Lung (tissue), 12 donors: ENCODE measurements around the gene CFAP45. TPM values are rescaled to one million over a fixed set of nuclear protein-coding genes. Genes with fewer than 3 reads are reported as not detected.

Experiments
- ATAC-seq: fragments of 200-7000 bp; cut with Tn5 transposase; one replicate; pipeline ENCODE4 v1.9.1; 2020; ENCODE audit warnings: moderate number of reproducible peaks; ENCODE audit not compliant: insufficient read depth, low FRiP score
- DNase-seq, 3 donors: peaks; one replicate each; pipeline ENCODE4 v3.0.0-alpha.2; 2013 to 2017
- H3K27ac ChIP-seq, 2 donors: one replicate each; pipeline ENCODE4 v1.5.1; 2013; ENCODE audit warnings: mild to moderate bottlenecking in 2 of 2, moderate library complexity in 2 of 2, control low read depth in 1 of 2, inconsistent platforms in 1 of 2, low read depth in 1 of 2, low read length in 1 of 2
- H3K27me3 ChIP-seq, 3 donors: one replicate each; pipeline ENCODE4 v1.5.1; 2013; ENCODE audit warnings: low read length in 2 of 3; ENCODE audit not compliant: control insufficient read depth in 3 of 3, insufficient read depth in 3 of 3
- H3K36me3 ChIP-seq, 4 donors: one replicate each; pipeline ENCODE4 v1.5.1; 2013; ENCODE audit warnings: low read length in 4 of 4, mild to moderate bottlenecking in 1 of 4, moderate library complexity in 1 of 4; ENCODE audit not compliant: control insufficient read depth in 4 of 4, insufficient read depth in 4 of 4
- H3K4me1 ChIP-seq, 5 donors: one replicate each; pipeline ENCODE4 v1.5.1; 2013; ENCODE audit warnings: low read length in 5 of 5, mild to moderate bottlenecking in 2 of 5, moderate library complexity in 1 of 5; ENCODE audit not compliant: control insufficient read depth in 5 of 5, insufficient read depth in 5 of 5
- H3K4me3 ChIP-seq: one replicate; pipeline ENCODE4 v1.5.1; 2013; ENCODE audit warnings: mild to moderate bottlenecking, control low read depth, moderate library complexity
- H3K9ac ChIP-seq, 2 donors: one replicate each; pipeline ENCODE4 v1.5.1; 2013; ENCODE audit warnings: low read length in 2 of 2, control low read depth in 1 of 2; ENCODE audit not compliant: insufficient read depth in 1 of 2
- H3K9me3 ChIP-seq, 4 donors: one replicate each; pipeline ENCODE4 v1.5.1; 2013; ENCODE audit warnings: low read length in 3 of 4, mild to moderate bottlenecking in 1 of 4, moderate library complexity in 1 of 4; ENCODE audit not compliant: control insufficient read depth in 4 of 4, insufficient read depth in 3 of 4
- WGBS, 2 donors: extraction: QIAGEN DNeasy Blood & Tissue Kit; methylation state at CpG; one replicate each; pipeline ENCODE4 v1.1.7; 2013; 5-methylcytosine and 5-hydroxymethylcytosine counted together
- polyA plus RNA-seq, 2 donors: library from polyadenylated mRNA; stranded (reverse); fragments of 200-250 nt; gene quantifications; one replicate each; pipeline ENCODE4 v1.2.1, GENCODE V29; 2013
- total RNA-seq, 2 donors: library from RNA; depleted of rRNA in 1 of 2; stranded (reverse); fragments of >200 nt in 1 of 2; gene quantifications; one replicate each; pipeline ENCODE4 v1.2.1, GENCODE V29; 2014 to 2021
- TF ChIP-seq, protein P1 (sequence below): IDR thresholded peaks from 2 replicates; pipeline ENCODE4 v1.5.1; 2012; ENCODE audit warnings: mild to moderate bottlenecking; ENCODE audit errors: control extremely low read depth, extremely low read depth
- donor health status: control.
- donor health status: control.
- donor health status: Bipolar disorder and iron deficiency.
- donor health status: healthy.
- donor health status: DM: yes; HTN: yes; CAD: no.

The CFAP45 gene
- total and polyA plus RNA-seq, 4 donors: 9.4 to 29.5 (median 13.1) TPM

DNA sequence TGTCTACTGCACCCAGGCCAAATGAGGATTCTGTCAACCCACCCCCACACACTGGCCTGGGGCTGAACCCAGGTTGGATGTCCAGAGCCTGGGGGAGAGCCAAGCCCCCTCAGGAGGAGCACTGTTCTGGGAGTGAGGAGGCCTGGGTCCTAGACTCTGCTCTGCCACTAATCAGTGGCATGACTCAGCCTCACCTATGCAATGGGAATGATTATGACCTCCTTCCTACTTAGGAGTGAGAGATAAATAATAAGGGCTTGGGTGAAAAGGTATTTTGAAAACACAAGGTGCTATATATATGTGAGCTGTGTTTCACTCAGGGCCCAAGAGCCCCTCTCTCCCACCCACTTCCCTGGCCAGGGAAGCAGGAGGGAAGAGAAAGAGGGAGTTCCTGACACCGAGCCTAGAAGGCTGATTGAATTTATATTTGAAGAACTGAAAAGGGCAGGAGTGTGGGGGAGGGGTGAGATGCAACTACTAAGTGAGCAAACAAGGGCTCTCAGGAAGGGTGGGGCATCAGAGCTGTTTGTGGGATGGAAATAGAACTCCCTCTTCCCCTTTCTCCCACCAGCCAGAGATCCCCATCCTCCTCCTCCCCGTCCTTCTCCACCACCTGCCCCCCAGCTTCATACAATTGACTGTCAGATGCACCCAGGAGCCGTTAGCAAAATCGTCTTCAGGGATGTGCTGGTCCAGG is 37.2 kb upstream of the CFAP45 start:
- no peak overlapping the region for H3K9ac ChIP-seq
- TF ChIP-seq, protein P1, sequence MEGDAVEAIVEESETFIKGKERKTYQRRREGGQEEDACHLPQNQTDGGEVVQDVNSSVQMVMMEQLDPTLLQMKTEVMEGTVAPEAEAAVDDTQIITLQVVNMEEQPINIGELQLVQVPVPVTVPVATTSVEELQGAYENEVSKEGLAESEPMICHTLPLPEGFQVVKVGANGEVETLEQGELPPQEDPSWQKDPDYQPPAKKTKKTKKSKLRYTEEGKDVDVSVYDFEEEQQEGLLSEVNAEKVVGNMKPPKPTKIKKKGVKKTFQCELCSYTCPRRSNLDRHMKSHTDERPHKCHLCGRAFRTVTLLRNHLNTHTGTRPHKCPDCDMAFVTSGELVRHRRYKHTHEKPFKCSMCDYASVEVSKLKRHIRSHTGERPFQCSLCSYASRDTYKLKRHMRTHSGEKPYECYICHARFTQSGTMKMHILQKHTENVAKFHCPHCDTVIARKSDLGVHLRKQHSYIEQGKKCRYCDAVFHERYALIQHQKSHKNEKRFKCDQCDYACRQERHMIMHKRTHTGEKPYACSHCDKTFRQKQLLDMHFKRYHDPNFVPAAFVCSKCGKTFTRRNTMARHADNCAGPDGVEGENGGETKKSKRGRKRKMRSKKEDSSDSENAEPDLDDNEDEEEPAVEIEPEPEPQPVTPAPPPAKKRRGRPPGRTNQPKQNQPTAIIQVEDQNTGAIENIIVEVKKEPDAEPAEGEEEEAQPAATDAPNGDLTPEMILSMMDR: no peak
- 26 to 28% methylated on average over 4 of the region's 4 CpGs for WGBS, 2 donors
- no peaks in the 10 kb centered on the region for H3K27me3 ChIP-seq
- no peak for ATAC-seq
- H3K27ac ChIP-seq: no peak overlapping the region
- no peak overlapping the region for H3K4me3 ChIP-seq
- no peaks in the 10 kb centered on the region for H3K36me3 ChIP-seq
- H3K9me3 ChIP-seq: no peaks in the 10 kb centered on the region
- peaks cover 0 to 14% (median 5%) of the 10 kb centered on the region in 5 donors for H3K4me1 ChIP-seq
- no peak for DNase-seq

DNA sequence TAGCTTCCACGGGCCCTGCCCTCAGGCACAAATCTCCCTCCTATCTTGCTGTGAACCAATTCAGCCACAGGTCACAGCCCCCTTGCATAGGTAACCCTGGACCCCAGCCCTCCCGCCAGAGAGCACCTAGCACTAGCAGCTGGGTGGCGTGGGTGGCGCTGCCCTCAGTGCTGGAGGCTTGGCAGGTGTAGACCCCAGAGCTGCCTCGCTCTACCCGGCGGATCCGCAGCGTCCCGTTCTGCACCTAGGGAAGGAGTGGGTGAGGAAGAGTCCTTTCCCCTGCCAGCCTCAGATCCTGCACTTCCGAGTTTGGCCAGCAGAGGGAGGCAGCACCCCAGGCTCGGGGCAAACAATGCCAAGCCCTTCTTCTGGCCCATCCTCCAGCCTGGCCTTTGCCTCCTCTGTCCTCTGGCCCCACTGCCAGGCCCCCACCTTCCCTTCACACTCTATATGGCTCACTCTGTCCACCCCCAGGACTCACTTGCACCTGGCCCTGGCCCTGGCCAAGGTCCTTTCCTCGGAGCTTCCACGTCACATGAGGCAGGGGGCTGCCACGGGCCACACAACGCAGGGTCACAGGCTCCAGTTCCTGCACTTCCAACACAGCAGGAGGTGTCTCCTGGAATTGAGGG is 36.4 kb upstream of the CFAP45 start:
- Histone ChIP-seq H3K9me3 (no peaks in the 10 kb centered on the region), H3K9ac (no peak overlapping the region), H3K36me3 (no peaks in the 10 kb centered on the region), H3K27ac (no peak overlapping the region), H3K4me3 (no peak overlapping the region), H3K4me1 (peaks cover 0 to 14% (median 5%) of the 10 kb centered on the region in 5 donors), H3K27me3 (no peaks in the 10 kb centered on the region)
- TF ChIP-seq, protein P1: peak; percentile 97
- DNase-seq (peak; percentile 61 to 76 (median 66)), ATAC-seq (peak; percentile 60)
- 34% methylated on average over 16 of the region's 16 CpGs for WGBS, 2 donors

DNA sequence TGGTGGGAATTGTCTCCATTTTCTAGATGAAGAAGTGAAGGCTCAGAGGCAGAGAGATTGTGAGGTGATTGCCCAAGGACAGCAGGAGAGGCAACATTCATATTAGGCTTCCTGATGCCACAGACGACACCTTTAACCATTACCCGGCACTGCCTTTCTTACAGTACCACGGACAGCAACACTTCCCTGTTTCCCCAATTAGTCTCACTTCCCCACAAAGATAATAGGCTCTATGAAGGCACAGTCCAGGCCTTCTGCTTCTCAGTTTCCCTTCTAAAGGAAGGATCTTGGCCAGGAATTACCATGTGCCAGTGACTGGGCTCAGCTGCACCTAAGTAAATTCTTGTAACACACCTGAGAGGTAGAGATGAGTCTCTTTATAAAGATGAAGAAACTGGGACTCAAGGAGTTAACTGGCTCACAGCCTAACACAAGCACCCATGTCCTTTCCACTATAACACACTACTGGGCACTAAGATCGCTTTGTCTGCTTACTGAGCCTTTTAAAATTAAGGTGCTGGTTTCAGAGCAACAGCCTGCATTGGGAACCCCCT is 35.8 kb upstream of the CFAP45 start:
- Histone ChIP-seq H3K4me3 (no peak overlapping the region), H3K36me3 (no peaks in the 10 kb centered on the region), H3K9ac (no peak overlapping the region), H3K27ac (no peak overlapping the region), H3K4me1 (peaks cover 0 to 14% (median 5%) of the 10 kb centered on the region in 5 donors), H3K27me3 (no peaks in the 10 kb centered on the region), H3K9me3 (no peaks in the 10 kb centered on the region)
- 57 to 70% methylated on average over 4 of the region's 4 CpGs for WGBS, 2 donors
- ATAC-seq: no peak
- TF ChIP-seq, protein P1: no peak
- DNase-seq: no peak
